GM12878 (cell line): ENCODE data around the gene TOP1. TPM values are rescaled to one million over a fixed set of nuclear protein-coding genes. Genes with fewer than 3 reads are reported as not detected.

Source experiments
- ATAC-seq: fragments of 200-7000 bp; cut with Tn5 transposase; 3 replicates; pipeline ENCODE4 v1.9.1; 2020; ENCODE audit warnings: mild to moderate bottlenecking, moderate library complexity
- BruUV-seq: library from RNA; stranded (reverse); fragments of 400-500 nt; replicated peaks from 2 replicates; lab custom pipeline; 2021; lab: Mats Ljungman, UMichigan
- CTCF ChIA-PET: fragments of 300-600 bp; sonication (Branson Sonifier 250); formaldehyde crosslinking; extraction: SDS; loops from one replicate; lab custom pipeline; 2021; ENCODE audit warnings: inconsistent platforms; lab: Yijun Ruan, JAX
- POLR2A ChIA-PET: fragments of 350-600 bp; formaldehyde crosslinking; extraction: SDS; loops from one replicate; lab custom pipeline; 2021; ENCODE audit warnings: inconsistent platforms; lab: Charles Lee
- RAD21 ChIA-PET: fragments of 300-600 bp; sonication (Branson Sonifier 250); formaldehyde crosslinking; loops from one replicate; lab custom pipeline; 2023; ENCODE audit warnings: antibody characterized with exemption; ENCODE audit not compliant: unreplicated experiment; lab: Charles Lee
- SMC1A ChIA-PET: fragments of 300-600 bp; sonication (Branson Sonifier 250); formaldehyde crosslinking; loops from one replicate; lab custom pipeline; 2023; ENCODE audit not compliant: unreplicated experiment, uncharacterized antibody; lab: Charles Lee
- DNase-seq: peaks from one replicate; pipeline ENCODE4 v3.0.0-alpha.2; 2011; ENCODE audit warnings: low read depth, low spot score
- FAIRE-seq: peaks from 3 replicates; lab custom pipeline; 2011; peaks lifted over from hg19 to GRCh38; lab: Jason Lieb, UNC
- H2AFZ ChIP-seq: 2 replicates; pipeline ENCODE4 v1.6.0; 2011; ENCODE audit warnings: low read depth, low read length, control low read depth; ENCODE audit not compliant: control insufficient read depth
- H3K27ac ChIP-seq: 2 replicates; pipeline ENCODE4 v1.5.1; 2011; ENCODE audit warnings: control low read depth; ENCODE audit not compliant: control insufficient read depth, insufficient read depth
- H3K27me3 ChIP-seq, 2 experiments: replicated peaks in 1 of 2; 2 replicates each; pipeline versions ENCODE4 v1.6.0 to v1.6.1; 2011; ENCODE audit warnings: low read length in 1 of 2; ENCODE audit not compliant: control insufficient read depth in 2 of 2, insufficient read depth in 2 of 2
- H3K36me3 ChIP-seq, 2 experiments: 2 replicates each; pipeline ENCODE4 v1.5.1; 2011; ENCODE audit warnings: low read length in 1 of 2; ENCODE audit not compliant: control insufficient read depth in 2 of 2, insufficient read depth in 2 of 2
- H3K4me1 ChIP-seq: 2 replicates; pipeline ENCODE4 v1.6.1; 2011; ENCODE audit warnings: mild to moderate bottlenecking, low read length, moderate library complexity, mixed read lengths; ENCODE audit not compliant: control insufficient read depth, insufficient read depth
- H3K4me2 ChIP-seq: 2 replicates; pipeline ENCODE4 v1.6.0; 2011; ENCODE audit warnings: control low read depth; ENCODE audit not compliant: control insufficient read depth, insufficient read depth
- H3K4me3 ChIP-seq: fragments of 200-600 bp; sonication (generic); 2 replicates; pipeline ENCODE4 v1.5.1; 2016
- H3K79me2 ChIP-seq: 2 replicates; pipeline ENCODE4 v1.6.0; 2011; ENCODE audit warnings: low read length; ENCODE audit not compliant: control insufficient read depth, insufficient read depth
- H3K9ac ChIP-seq: 2 replicates; pipeline ENCODE4 v1.8.0; 2011; ENCODE audit warnings: low read length, control low read depth, mixed read lengths; ENCODE audit not compliant: control insufficient read depth, insufficient read depth
- H3K9me3 ChIP-seq: replicated peaks from 3 replicates; pipeline ENCODE4 v1.5.1; 2011; ENCODE audit warnings: mild to moderate bottlenecking, low read length; ENCODE audit not compliant: control insufficient read depth, insufficient read depth
- H4K20me1 ChIP-seq: 2 replicates; pipeline ENCODE4 v1.6.0; 2011; ENCODE audit not compliant: control insufficient read depth, insufficient read depth
- ATF3 ChIP-seq: IDR thresholded peaks from 2 replicates; pipeline ENCODE4 v1.6.1; 2011; ENCODE audit warnings: low read depth, mild to moderate bottlenecking, low read length, moderate library complexity, borderline replicate concordance; ENCODE audit errors: extremely low read depth
- BCLAF1 ChIP-seq: fragments of 450-650 bp; IDR thresholded peaks from 2 replicates; pipeline ENCODE4 v1.6.1; 2017; ENCODE audit warnings: antibody characterized with exemption, mild to moderate bottlenecking, moderate library complexity
- E2F4 ChIP-seq: IDR thresholded peaks from 2 replicates; pipeline ENCODE4 v1.6.1; 2012; ENCODE audit warnings: low read depth, low read length, improper control_type of control experiment
- HSF1 ChIP-seq: fragments of 150-350 bp; IDR thresholded peaks from 2 replicates; pipeline ENCODE4 v1.6.1; 2014; ENCODE audit warnings: mild to moderate bottlenecking, low read depth, low read length
- IKZF2 ChIP-seq, 2 experiments: fragments of 450-650 bp; IDR thresholded peaks; 2 replicates each; pipeline ENCODE4 v1.6.1; 2017; ENCODE audit warnings: mild to moderate bottlenecking in 2 of 2, moderate library complexity in 2 of 2
- JUNB ChIP-seq: IDR thresholded peaks from 2 replicates; pipeline ENCODE4 v1.6.1; 2016; ENCODE audit warnings: antibody characterized with exemption, mild to moderate bottlenecking
- MYB ChIP-seq: fragments of 150-350 bp; IDR thresholded peaks from 2 replicates; pipeline ENCODE4 v1.6.1; 2014; ENCODE audit warnings: mild to moderate bottlenecking, low read depth, low read length, borderline replicate concordance
- NBN ChIP-seq: fragments of 450-650 bp; IDR thresholded peaks from 2 replicates; pipeline ENCODE4 v1.6.1; 2016
- NFIC ChIP-seq: IDR thresholded peaks from 2 replicates; pipeline ENCODE4 v1.6.1; 2012; ENCODE audit warnings: low read depth, mild to moderate bottlenecking, inconsistent platforms, low read length, moderate library complexity
- NFYB ChIP-seq: IDR thresholded peaks from 2 replicates; pipeline ENCODE4 v1.6.1; 2011; ENCODE audit warnings: low read depth, mild to moderate bottlenecking, low read length, improper control_type of control experiment, moderate library complexity; ENCODE audit not compliant: insufficient read depth
- RBBP5 ChIP-seq: fragments of 200-600 bp; sonication (generic); conservative IDR thresholded peaks from 2 replicates; pipeline ENCODE4 v1.6.1; 2016
- SUPT20H ChIP-seq: IDR thresholded peaks from 2 replicates; pipeline ENCODE4 v1.6.1; 2011; ENCODE audit warnings: low read depth, mild to moderate bottlenecking, low read length, moderate library complexity, borderline replicate concordance; ENCODE audit not compliant: control insufficient read depth
- ZNF24 ChIP-seq: fragments of 450-650 bp; IDR thresholded peaks from 2 replicates; pipeline ENCODE4 v1.6.1; 2017; ENCODE audit warnings: antibody characterized with exemption, mild to moderate bottlenecking
- WGBS: methylation state at CpG from one replicate; pipeline ENCODE4 v1.1.6; 2016; ENCODE audit warnings: low lambda C conversion rate; ENCODE audit not compliant: insufficient replicate concordance, insufficient coverage; ENCODE audit errors: missing lambda C conversion rate; 5-methylcytosine and 5-hydroxymethylcytosine counted together
- in situ Hi-C: fragments of 300-500 bp; cut with MboI; formaldehyde crosslinking; loops from 9 replicates; pipeline ENCODE4 v1.14.3; 2018; ENCODE audit warnings: mixed read lengths
- intact Hi-C: fragments of 100-400 bp; cut with micrococcal nuclease; formaldehyde crosslinking; loops from one replicate; pipeline ENCODE4 v1.14.2; 2022; ENCODE audit not compliant: unreplicated experiment
- polyA plus RNA-seq, 11 experiments: library from polyadenylated mRNA; depleted of rRNA in 4 of 11; unstranded in 6 of 11; stranded (reverse) in 5 of 11; fragments of >200 nt; fragmentation: Nextera tagmentation in 4 of 11; fragmentation: Illumina TruSeq in 1 of 11; extraction: Ambion mirVana in 4 of 11; extraction: Trizol in 1 of 11; gene quantifications; 1 replicate in 1 of 11; 2 replicates in 10 of 11; pipeline versions ENCODE4 v1.2.1 to v1.2.3, GENCODE V29; 2011 to 2016; ENCODE audit warnings: inconsistent platforms in 2 of 11, missing spikeins in 2 of 11, low read depth in 1 of 11
- total RNA-seq, 4 experiments: library from RNA; depleted of rRNA in 3 of 4; stranded (reverse); fragments of >200 nt in 3 of 4; fragmentation: Illumina TruSeq in 1 of 4; extraction: Trizol in 1 of 4; gene quantifications; 2 replicates each; pipeline versions ENCODE4 v1.2.1 to v1.2.3, GENCODE V29; 2013 to 2021

Gene TOP1
- total and polyA plus RNA-seq, 10 of the 15 experiments (the other 5 are each of a cell fraction or from before 2014, with no cell fraction given), result 21.5 to 128 (median 47.3) TPM

GRCh38 chr20:41118632-41119031 lies 90.0 kb downstream of the TOP1 start (continued):
- TF ChIP-seq BCLAF1 (no peak), NBN (no peak)

GRCh38 chr20:41119614-41120561 lies 91.3 kb downstream of the TOP1 start:
- H3K9me3 ChIP-seq, result no peaks in the 10 kb centered on the region
- DNase-seq (no peak), FAIRE-seq (no peak), ATAC-seq (no peak)
- no peaks in the 10 kb centered on the region for H3K27me3 ChIP-seq
- TF ChIP-seq RBBP5, result no peak
- no peak for TF ChIP-seq NFIC
- TF ChIP-seq SUPT20H, result no peak
- no peak for TF ChIP-seq NFYB
- TF ChIP-seq IKZF2 (IDR thresholded peaks at IDR 0.05), result no peak
- TF ChIP-seq ZNF24, result no peak
- TF ChIP-seq JUNB, result no peak
- no peak for TF ChIP-seq MYB
- no peak for TF ChIP-seq E2F4
- no peak for TF ChIP-seq HSF1
- TF ChIP-seq ATF3, result no peak
- no peak overlapping the region for H3K4me3 ChIP-seq
- POLR2A ChIA-PET, result no interaction called here
- no peak overlapping the region for H2AFZ ChIP-seq
- CTCF ChIA-PET, result interaction anchor here (0.6 to 3.8 kb wide), 3 partner anchors 14 to 152 kb away, joined by 3 to 16 read pairs (median 5); no protein-coding TSS in a partner anchor
- RAD21 ChIA-PET, result interaction anchor here (2.2 kb wide), 1 partner anchor 129 kb away, joined by 5 read pairs; no protein-coding TSS in a partner anchor
- WGBS, result 97% methylated on average over 7 of the region's 7 CpGs
- in situ Hi-C loops, result no loop called here
- no peaks in the 10 kb centered on the region for H3K4me1 ChIP-seq
- intact Hi-C loops, result no loop called here
- H3K4me2 ChIP-seq, result no peak overlapping the region
- no peak overlapping the region for H3K27ac ChIP-seq
- no peaks in the 10 kb centered on the region for H4K20me1 ChIP-seq
- SMC1A ChIA-PET, result interaction anchor here (1.2 kb wide), 1 partner anchor 15 kb away, joined by 3 read pairs; no protein-coding TSS in a partner anchor
- no TSS peak for BruUV-seq
- no peak overlapping the region for H3K9ac ChIP-seq
- peaks cover 25 to 54% of the 10 kb centered on the region in 2 experiments for H3K36me3 ChIP-seq
- H3K79me2 ChIP-seq, result no peaks in the 10 kb centered on the region
